Bronchial epithelial cell (primary cell): ENCODE measurements around the gene DNAJC5. TPM values are rescaled to one million over a fixed set of nuclear protein-coding genes. Genes with fewer than 3 reads are reported as not detected.
"Not testable (repeated sequence)": the region's sequence is repeated elsewhere in the genome, so short reads cannot be mapped to it uniquely, and the experiment has no call there.

Experiments
- DNase-seq: peaks from one replicate; pipeline ENCODE4 v3.0.0-alpha.2; 2010; ENCODE audit warnings: low read depth
- FAIRE-seq: peaks from 2 replicates; lab custom pipeline; 2011; peaks lifted over from hg19 to GRCh38; lab: Jason Lieb, UNC
- H3K27me3 ChIP-seq: 2 replicates; pipeline ENCODE4 v1.5.1; 2011; ENCODE audit warnings: low read length; ENCODE audit not compliant: control insufficient read depth, insufficient read depth
- H3K36me3 ChIP-seq: 2 replicates; pipeline ENCODE4 v1.5.1; 2011; ENCODE audit warnings: low read length; ENCODE audit not compliant: control insufficient read depth, insufficient read depth
- H3K4me3 ChIP-seq: 2 replicates; pipeline ENCODE4 v1.5.1; 2011; ENCODE audit warnings: mild to moderate bottlenecking, low read depth, low read length, control low read depth
- CTCF ChIP-seq: IDR thresholded peaks from 2 replicates; pipeline ENCODE4 v1.5.1; 2011; ENCODE audit warnings: mild to moderate bottlenecking, moderate library complexity, low read length, control low read depth, inconsistent platforms; ENCODE audit not compliant: insufficient read depth, severe bottlenecking
- total RNA-seq: library from RNA; depleted of rRNA; stranded (reverse); fragments of >200 nt; gene quantifications from 2 replicates; pipeline ENCODE4 v1.2.1, GENCODE V29; 2014

The DNAJC5 gene
- total RNA-seq, 1 donor from 2014 or later, result 121 TPM

DNA sequence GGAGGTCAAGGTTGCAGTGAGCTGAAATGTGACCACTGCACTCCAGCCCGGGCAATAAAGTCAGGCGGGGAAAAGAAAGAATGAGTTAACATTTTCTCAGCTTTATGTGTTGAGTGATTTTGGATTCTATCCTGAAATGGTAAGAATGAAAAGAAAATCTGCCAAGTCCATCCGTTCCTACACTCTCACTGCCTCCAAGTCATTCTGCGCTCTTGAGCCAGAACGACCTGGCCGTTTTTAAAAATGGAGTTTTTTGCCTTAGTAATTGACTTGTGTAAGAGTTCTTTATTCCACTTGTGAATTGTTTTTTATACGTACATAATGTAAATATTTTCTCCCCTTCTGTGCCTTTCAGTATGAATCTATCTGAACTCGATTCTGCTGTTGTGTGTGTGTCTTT, 28.7 kb downstream of the DNAJC5 start:
- TF ChIP-seq CTCF, result no peak
- FAIRE-seq (no peak), DNase-seq (no peak)
- Histone ChIP-seq H3K4me3 (no peak overlapping the region), H3K36me3 (peaks cover 9% of the 10 kb centered on the region), H3K27me3 (no peaks in the 10 kb centered on the region)

DNA sequence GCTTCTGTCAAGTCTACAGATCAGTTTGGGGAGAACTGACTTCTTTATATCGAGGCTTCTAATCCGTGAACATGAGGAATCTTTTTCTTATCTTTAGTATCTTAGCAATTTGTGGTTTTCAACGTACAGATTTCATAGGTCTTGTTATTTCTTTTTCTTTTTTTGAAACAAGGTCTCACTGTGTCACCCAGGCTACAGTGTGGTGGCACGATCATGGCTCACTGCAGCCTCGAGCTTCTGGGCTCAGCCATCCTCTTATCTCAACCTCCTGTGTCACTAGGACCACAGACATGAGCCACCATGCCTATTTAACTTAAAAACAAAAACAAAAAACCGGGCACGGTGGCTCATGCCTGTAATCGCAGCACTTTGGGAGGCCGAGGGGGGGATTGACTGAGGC, 29.3 kb downstream of the DNAJC5 start:
- DNase-seq (no peak), FAIRE-seq (no peak)
- no peak for TF ChIP-seq CTCF
- H3K4me3 ChIP-seq, result no peak overlapping the region
- H3K27me3 ChIP-seq, result no peaks in the 10 kb centered on the region
- peaks cover 12% of the 10 kb centered on the region for H3K36me3 ChIP-seq

GRCh38 chr20:63926298-63926697, 31.4 kb downstream of the DNAJC5 start:
- H3K27me3 ChIP-seq, result no peaks in the 10 kb centered on the region
- DNase-seq (no peak), FAIRE-seq (no peak)
- no peak overlapping the region for H3K4me3 ChIP-seq
- peaks cover 27% of the 10 kb centered on the region for H3K36me3 ChIP-seq
- TF ChIP-seq CTCF, result no peak

DNA sequence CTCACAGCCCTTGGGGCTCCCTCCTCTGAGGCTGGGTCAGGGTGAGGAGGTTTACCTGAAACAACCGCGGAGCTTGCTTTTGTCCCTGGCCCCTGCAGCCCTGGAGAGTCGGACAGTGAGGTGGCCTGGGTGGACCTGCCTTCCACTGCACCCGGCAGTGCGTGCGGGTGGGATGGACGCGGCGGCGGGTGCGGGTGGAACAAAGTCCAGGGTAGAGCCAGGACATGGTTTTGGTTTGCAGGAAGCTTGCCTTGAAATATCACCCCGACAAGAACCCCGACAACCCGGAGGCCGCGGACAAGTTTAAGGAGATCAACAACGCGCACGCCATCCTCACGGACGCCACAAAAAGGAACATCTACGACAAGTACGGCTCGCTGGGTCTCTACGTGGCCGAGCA, 34.1 kb downstream of the DNAJC5 start:
- no peak for TF ChIP-seq CTCF
- no peaks in the 10 kb centered on the region for H3K27me3 ChIP-seq
- no peak overlapping the region for H3K4me3 ChIP-seq
- FAIRE-seq (no peak), DNase-seq (no peak)
- peaks cover 41% of the 10 kb centered on the region for H3K36me3 ChIP-seq

DNA sequence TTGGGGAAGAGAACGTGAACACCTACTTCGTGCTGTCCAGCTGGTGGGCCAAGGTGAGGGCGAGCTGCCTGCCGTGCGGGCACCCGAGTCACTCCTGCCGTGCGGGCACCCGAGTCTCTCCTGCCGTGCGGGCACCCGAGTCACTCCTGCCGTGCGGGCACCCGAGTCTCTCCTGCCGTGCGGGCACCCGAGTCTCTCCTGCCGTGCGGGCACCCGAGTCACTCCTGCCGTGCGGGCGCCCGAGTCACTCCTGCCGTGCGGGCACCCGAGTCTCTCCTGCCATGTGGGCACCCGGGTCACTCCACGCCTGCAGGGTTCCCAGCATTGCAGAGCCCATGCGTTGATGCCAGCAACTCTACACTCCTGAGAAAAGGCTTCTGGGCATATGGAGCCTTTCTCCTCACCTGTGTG, 34.6 kb downstream of the DNAJC5 start:
- not testable (repeated sequence) for H3K4me3 ChIP-seq, DNase-seq, H3K27me3 ChIP-seq, FAIRE-seq
- peaks cover 40% of the 10 kb centered on the region for H3K36me3 ChIP-seq

- FAIRE-seq, result no peak
- Histone ChIP-seq H3K36me3 (peaks cover 47% of the 10 kb centered on the region), H3K4me3 (no peak overlapping the region), H3K27me3 (no peaks in the 10 kb centered on the region)
- DNase-seq, result no peak
- TF ChIP-seq CTCF, result no peak
Measured at GRCh38 chr20:63930971-63931553, 36.1 kb downstream of the DNAJC5 start.
